ENCODE measurements around the gene TGFBR3.
A peak's percentile ranks its signal among the peaks of the same experiment; 100 is the strongest.

The TGFBR3 gene

DNA sequence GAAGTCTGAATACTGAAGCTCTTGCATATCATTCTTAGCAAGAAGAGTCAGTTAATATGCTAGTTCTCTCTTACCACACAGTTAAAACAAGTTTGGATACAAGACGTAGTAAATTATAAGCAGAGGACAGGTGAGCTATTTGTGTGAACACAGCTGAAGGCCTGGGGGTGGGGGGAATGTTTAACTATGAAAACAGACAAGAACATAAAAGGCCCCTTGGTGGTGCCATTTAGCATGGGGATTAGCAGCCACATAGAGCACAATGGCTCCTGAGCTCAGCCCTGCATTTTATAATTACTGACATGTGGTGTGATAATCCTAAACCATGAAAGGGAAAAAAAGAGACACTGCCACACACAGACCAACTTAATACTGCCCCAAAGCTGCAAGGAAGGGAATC, 94.8 kb downstream of the TGFBR3 start:
- TF ChIP-seq CTCF (IDR thresholded peaks at IDR 0.05; ENCODE audit: insufficient read depth, low read depth, low read length, missing control alignments), result no peak
- DNase-seq (ENCODE audit: low read depth), result no peak
- H3K4me3 ChIP-seq (ENCODE audit: low read depth, low read length), result no peak overlapping the region

GRCh38 chr1:91790392-91790791, 95.6 kb downstream of the TGFBR3 start:
- no peak overlapping the region for H3K4me3 ChIP-seq (ENCODE audit: low read depth, low read length)
- peak; percentile 36 for DNase-seq (ENCODE audit: low read depth)
- TF ChIP-seq CTCF (IDR thresholded peaks at IDR 0.05; ENCODE audit: insufficient read depth, low read depth, low read length, missing control alignments), result no peak

DNA sequence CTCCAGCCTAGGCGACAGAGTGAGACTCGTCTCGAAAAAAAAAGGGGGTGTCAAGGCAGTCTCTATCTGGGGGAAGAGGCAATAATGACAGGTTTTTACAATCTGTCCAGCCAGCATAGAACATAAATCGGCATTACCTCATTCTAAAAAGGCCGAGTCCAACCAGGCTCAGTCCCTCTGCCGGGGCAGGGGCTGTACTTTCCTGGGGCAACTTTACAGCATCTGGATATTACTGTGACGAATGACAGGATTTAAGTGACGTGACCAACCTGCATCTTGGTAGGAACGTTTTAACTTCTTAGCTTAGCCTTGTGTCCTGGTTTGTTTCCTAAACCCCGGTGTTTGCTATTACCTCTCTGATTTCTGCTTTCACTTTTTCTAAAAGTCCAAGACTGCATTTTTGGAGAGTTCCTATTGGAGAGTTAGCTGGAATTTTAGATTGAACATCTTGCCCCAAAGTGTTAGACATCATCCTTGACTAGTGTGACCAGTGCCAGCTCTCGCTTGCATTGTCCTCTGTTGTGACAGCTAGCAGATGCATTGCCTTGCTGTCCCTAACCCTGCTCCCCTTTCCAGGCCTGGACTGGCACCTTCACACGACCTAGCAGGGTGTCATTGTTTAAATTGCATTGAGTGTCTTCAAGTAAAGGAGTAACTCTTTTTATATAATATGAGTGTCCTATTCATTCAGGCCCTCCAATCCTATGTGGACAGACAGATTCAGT, 96.5 kb downstream of the TGFBR3 start:
- TF ChIP-seq CTCF (IDR thresholded peaks at IDR 0.05; ENCODE audit: insufficient read depth, low read depth, low read length, missing control alignments), result no peak
- H3K4me3 ChIP-seq (ENCODE audit: low read depth, low read length), result no peak overlapping the region
- DNase-seq (ENCODE audit: low read depth), result no peak

GRCh38 chr1:91787919-91788318, 98.0 kb downstream of the TGFBR3 start:
- H3K4me3 ChIP-seq (ENCODE audit: low read depth, low read length), result no peak overlapping the region
- TF ChIP-seq CTCF (IDR thresholded peaks at IDR 0.05; ENCODE audit: insufficient read depth, low read depth, low read length, missing control alignments), result no peak
- DNase-seq (ENCODE audit: low read depth), result no peak

GRCh38 chr1:91784616-91785015, 101.3 kb downstream of the TGFBR3 start:
- no peak for DNase-seq (ENCODE audit: low read depth)
- H3K4me3 ChIP-seq (ENCODE audit: low read depth, low read length), result no peak overlapping the region
- no peak for TF ChIP-seq CTCF (IDR thresholded peaks at IDR 0.05; ENCODE audit: insufficient read depth, low read depth, low read length, missing control alignments)

GRCh38 chr1:91784191-91784590, 101.8 kb downstream of the TGFBR3 start:
- TF ChIP-seq CTCF (IDR thresholded peaks at IDR 0.05; ENCODE audit: insufficient read depth, low read depth, low read length, missing control alignments), result no peak
- DNase-seq (ENCODE audit: low read depth), result peak; percentile 55
- no peak overlapping the region for H3K4me3 ChIP-seq (ENCODE audit: low read depth, low read length)
